PC-3 (cell line): ENCODE results near the gene SMYD3. TPM values are rescaled to one million over a fixed set of nuclear protein-coding genes. Genes with fewer than 3 reads are reported as not detected.

Experiments
- ATAC-seq: fragments of 200-7000 bp; cut with Tn5 transposase; 2 replicates; pipeline ENCODE4 v1.9.1; 2020; ENCODE audit warnings: mild to moderate bottlenecking, moderate library complexity
- BruUV-seq: library from RNA; stranded (reverse); fragments of 400-500 nt; replicated peaks from 2 replicates; lab custom pipeline; 2021; lab: Mats Ljungman, UMichigan
- CTCF ChIA-PET: fragments of 300-600 bp; sonication (Branson Sonifier 250); formaldehyde crosslinking; loops from one replicate; lab custom pipeline; 2022; ENCODE audit warnings: antibody characterized with exemption; lab: Charles Lee
- POLR2A ChIA-PET: fragments of 300-600 bp; sonication (Branson Sonifier 250); formaldehyde crosslinking; loops from one replicate; lab custom pipeline; 2022; ENCODE audit warnings: antibody characterized with exemption; ENCODE audit not compliant: unreplicated experiment; lab: Charles Lee
- DNase-seq: peaks from one replicate; pipeline ENCODE4 v3.0.0-alpha.2; 2015
- H2AFZ ChIP-seq: fragments of 300-600 bp; sonication (generic); 2 replicates; pipeline ENCODE4 v1.6.0; 2016; ENCODE audit warnings: antibody characterized with exemption, low read length
- H3F3A ChIP-seq: fragments of 300-600 bp; sonication (generic); one replicate; pipeline ENCODE4 v1.6.0; 2017; ENCODE audit warnings: antibody characterized with exemption, low read length, control low read depth, mild to moderate bottlenecking; ENCODE audit not compliant: unreplicated experiment
- H3K27ac ChIP-seq: fragments of 300-600 bp; sonication (generic); 2 replicates; pipeline ENCODE4 v1.5.1; 2016; ENCODE audit warnings: mild to moderate bottlenecking, low read length
- H3K27me3 ChIP-seq: fragments of 300-600 bp; sonication (generic); 2 replicates; pipeline ENCODE4 v1.6.1; 2016; ENCODE audit warnings: low read length, mixed read lengths
- H3K36me3 ChIP-seq: fragments of 300-600 bp; sonication (generic); 2 replicates; pipeline ENCODE4 v1.6.1; 2016; ENCODE audit warnings: low read depth, mixed run types, low read length, mixed read lengths
- H3K4me1 ChIP-seq: fragments of 300-600 bp; sonication (generic); 2 replicates; pipeline ENCODE4 v1.5.1; 2016; ENCODE audit warnings: low read length; ENCODE audit not compliant: insufficient read depth
- H3K4me2 ChIP-seq: fragments of 300-600 bp; sonication (generic); 2 replicates; pipeline ENCODE4 v1.6.0; 2016; ENCODE audit warnings: low read length
- H3K4me3 ChIP-seq: fragments of 300-600 bp; sonication (generic); 2 replicates; pipeline ENCODE4 v1.5.1; 2016; ENCODE audit warnings: mild to moderate bottlenecking, low read length, mixed read lengths
- H3K79me2 ChIP-seq: fragments of 300-600 bp; sonication (generic); 2 replicates; pipeline ENCODE4 v1.6.1; 2017; ENCODE audit warnings: low read length, mixed read lengths
- H3K9ac ChIP-seq: fragments of 300-600 bp; sonication (generic); 2 replicates; pipeline ENCODE4 v1.6.0; 2016; ENCODE audit warnings: mild to moderate bottlenecking, low read length
- H3K9me2 ChIP-seq: fragments of 300-600 bp; sonication (generic); replicated peaks from 2 replicates; pipeline ENCODE4 v1.6.1; 2016; ENCODE audit warnings: mixed run types, low read length, mixed read lengths
- H3K9me3 ChIP-seq: fragments of 300-600 bp; sonication (generic); 2 replicates; pipeline ENCODE4 v1.6.1; 2016; ENCODE audit warnings: low read length, mixed read lengths
- H4K20me1 ChIP-seq: fragments of 300-600 bp; sonication (generic); 2 replicates; pipeline ENCODE4 v1.6.1; 2016; ENCODE audit warnings: low read length, mixed read lengths
- EZH2 ChIP-seq: fragments of 300-600 bp; sonication (generic); IDR thresholded peaks from one replicate; pipeline ENCODE4 v1.6.1; 2017; ENCODE audit warnings: antibody characterized with exemption, mild to moderate bottlenecking, low read length; ENCODE audit not compliant: unreplicated experiment
- EZH2phosphoT487 ChIP-seq: fragments of 300-600 bp; sonication (generic); IDR thresholded peaks from 2 replicates; pipeline ENCODE4 v1.6.1; 2018; ENCODE audit warnings: mild to moderate bottlenecking, antibody characterized with exemption, low read length, borderline replicate concordance
- intact Hi-C: fragments of 100-400 bp; cut with micrococcal nuclease; formaldehyde crosslinking; loops from 2 replicates; pipeline ENCODE4 v1.9.0; 2023
- total RNA-seq: library from RNA; depleted of rRNA; stranded (reverse); fragments of >200 nt; gene quantifications from 2 replicates; pipeline ENCODE4 v1.2.3, GENCODE V29; 2014
- TF ChIP-seq, protein P1 (sequence below): fragments of 300-600 bp; sonication (generic); conservative IDR thresholded peaks from 2 replicates; pipeline ENCODE4 v1.5.1; 2017; ENCODE audit warnings: antibody characterized with exemption, low read depth, mild to moderate bottlenecking, low read length

Gene SMYD3
- total RNA-seq, 1 experiment from 2014 or later: 33.0 TPM

DNA sequence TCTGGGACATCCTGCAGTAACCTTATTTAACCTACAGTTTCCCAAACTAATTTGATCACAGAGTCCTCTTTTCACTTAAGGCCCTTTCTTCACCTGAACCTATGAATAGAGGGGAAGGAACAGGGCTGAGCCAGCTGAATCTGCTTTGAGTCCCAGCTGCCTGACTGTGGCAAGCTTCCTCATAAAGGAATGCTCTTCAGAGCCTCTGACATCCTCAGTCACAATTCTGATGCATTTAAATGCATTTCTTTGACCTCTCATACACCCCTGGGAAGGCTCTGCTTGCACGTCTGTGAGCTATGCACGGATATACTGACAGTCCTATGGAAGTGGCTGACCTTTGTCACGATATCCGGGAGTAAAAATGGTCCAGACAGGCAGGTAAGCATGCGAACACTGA lies 673.1 kb downstream of the SMYD3 start:
- Histone ChIP-seq H4K20me1 (no peaks in the 10 kb centered on the region), H3K27ac (no peak overlapping the region), H3K9me3 (no peaks in the 10 kb centered on the region), H3K79me2 (no peaks in the 10 kb centered on the region), H3K27me3 (no peaks in the 10 kb centered on the region), H3K4me1 (peaks cover 9% of the 10 kb centered on the region), H3K4me3 (no peak overlapping the region), H3F3A (no peaks in the 10 kb centered on the region), H3K4me2 (no peak overlapping the region), H3K9ac (no peak overlapping the region), H3K9me2 (no peaks in the 10 kb centered on the region), H3K36me3 (no peaks in the 10 kb centered on the region), H2AFZ (no peak overlapping the region)
- BruUV-seq: no TSS peak
- intact Hi-C loops: no loop called here
- POLR2A ChIA-PET: no interaction called here
- TF ChIP-seq EZH2: no peak
- TF ChIP-seq, protein P1, sequence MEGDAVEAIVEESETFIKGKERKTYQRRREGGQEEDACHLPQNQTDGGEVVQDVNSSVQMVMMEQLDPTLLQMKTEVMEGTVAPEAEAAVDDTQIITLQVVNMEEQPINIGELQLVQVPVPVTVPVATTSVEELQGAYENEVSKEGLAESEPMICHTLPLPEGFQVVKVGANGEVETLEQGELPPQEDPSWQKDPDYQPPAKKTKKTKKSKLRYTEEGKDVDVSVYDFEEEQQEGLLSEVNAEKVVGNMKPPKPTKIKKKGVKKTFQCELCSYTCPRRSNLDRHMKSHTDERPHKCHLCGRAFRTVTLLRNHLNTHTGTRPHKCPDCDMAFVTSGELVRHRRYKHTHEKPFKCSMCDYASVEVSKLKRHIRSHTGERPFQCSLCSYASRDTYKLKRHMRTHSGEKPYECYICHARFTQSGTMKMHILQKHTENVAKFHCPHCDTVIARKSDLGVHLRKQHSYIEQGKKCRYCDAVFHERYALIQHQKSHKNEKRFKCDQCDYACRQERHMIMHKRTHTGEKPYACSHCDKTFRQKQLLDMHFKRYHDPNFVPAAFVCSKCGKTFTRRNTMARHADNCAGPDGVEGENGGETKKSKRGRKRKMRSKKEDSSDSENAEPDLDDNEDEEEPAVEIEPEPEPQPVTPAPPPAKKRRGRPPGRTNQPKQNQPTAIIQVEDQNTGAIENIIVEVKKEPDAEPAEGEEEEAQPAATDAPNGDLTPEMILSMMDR: no peak
- no peak for TF ChIP-seq EZH2phosphoT487
- CTCF ChIA-PET: no interaction called here
- ATAC-seq: no peak
- no peak for DNase-seq

DNA sequence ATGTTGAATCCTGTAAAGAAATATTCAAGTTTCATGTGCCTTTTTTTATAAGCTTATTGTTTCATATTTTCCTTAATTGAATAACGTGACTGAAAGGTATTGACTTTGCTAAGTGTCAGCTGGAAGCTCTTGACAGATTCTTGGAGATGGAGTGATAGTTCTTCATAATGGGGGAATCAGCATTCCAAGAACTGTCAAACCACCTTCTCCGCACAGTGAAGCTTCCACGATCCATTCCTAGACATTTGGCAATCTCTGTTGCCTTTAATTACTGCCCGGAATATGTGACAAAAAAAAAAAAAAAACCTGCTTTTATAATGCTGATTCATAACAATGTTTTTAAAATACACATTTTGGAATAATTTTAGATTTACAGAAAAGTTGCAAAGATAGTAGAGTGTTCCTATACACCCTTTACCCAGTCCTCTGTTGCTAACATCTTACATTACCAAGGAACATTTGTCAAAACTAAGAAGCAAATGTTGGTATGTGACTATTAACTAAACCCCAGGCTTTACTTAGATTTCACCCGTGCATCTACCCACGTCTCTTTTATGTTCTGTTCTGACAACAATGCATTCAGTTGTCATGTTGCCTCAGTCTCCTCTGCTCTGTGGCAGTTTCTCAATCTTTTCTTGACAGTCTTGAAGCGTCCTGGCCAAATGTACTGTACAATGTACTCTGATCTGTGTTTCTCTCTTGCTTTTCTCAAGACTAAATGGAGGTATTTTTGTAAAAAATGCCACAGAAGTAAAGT lies 674.1 kb downstream of the SMYD3 start:
- Histone ChIP-seq H3K27me3 (no peaks in the 10 kb centered on the region), H3K36me3 (no peaks in the 10 kb centered on the region), H3K9me3 (no peaks in the 10 kb centered on the region), H3K4me2 (no peak overlapping the region), H3K4me1 (peaks cover 6% of the 10 kb centered on the region), H3K27ac (no peak overlapping the region), H3F3A (no peaks in the 10 kb centered on the region), H4K20me1 (no peaks in the 10 kb centered on the region), H3K79me2 (no peaks in the 10 kb centered on the region), H3K9ac (no peak overlapping the region), H3K4me3 (no peak overlapping the region), H2AFZ (no peak overlapping the region), H3K9me2 (no peaks in the 10 kb centered on the region)
- DNase-seq (no peak), ATAC-seq (no peak)
- intact Hi-C loops: no loop called here
- TF ChIP-seq, protein P1: no peak
- TF ChIP-seq EZH2 (no peak), EZH2phosphoT487 (no peak)
- ChIA-PET POLR2A (no interaction called here), CTCF (no interaction called here)
- BruUV-seq: no TSS peak

DNA sequence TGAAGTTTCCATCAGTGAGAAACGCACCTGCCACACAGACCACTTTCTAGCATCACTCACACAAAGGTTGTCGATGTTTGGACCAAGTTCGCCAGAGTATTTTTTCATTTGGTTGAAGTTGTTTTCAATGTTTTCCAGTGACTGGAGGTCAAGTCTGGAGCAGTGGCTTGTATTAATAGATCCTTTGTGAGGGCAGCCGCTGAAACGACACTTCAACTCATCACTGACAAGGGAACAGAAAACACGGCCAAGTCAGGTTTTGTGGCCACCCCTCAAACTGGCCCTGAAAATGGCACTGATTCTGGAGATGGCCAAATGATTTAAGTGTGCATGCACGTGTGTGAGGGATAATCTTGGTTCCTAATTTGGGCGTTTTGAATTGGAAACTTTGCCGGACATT lies 675.6 kb downstream of the SMYD3 start:
- no peak overlapping the region for H3K27ac ChIP-seq
- H3F3A ChIP-seq: no peaks in the 10 kb centered on the region
- no peaks in the 10 kb centered on the region for H3K27me3 ChIP-seq
- H3K9ac ChIP-seq: no peak overlapping the region
- no peak overlapping the region for H3K4me2 ChIP-seq
- BruUV-seq: no TSS peak
- no peak overlapping the region for H3K4me3 ChIP-seq
- no peaks in the 10 kb centered on the region for H3K79me2 ChIP-seq
- H3K9me3 ChIP-seq: no peaks in the 10 kb centered on the region
- CTCF ChIA-PET: no interaction called here
- H2AFZ ChIP-seq: no peak overlapping the region
- ATAC-seq: no peak
- intact Hi-C loops: no loop called here
- POLR2A ChIA-PET: no interaction called here
- no peaks in the 10 kb centered on the region for H3K36me3 ChIP-seq
- TF ChIP-seq, protein P1: no peak
- no peak for TF ChIP-seq EZH2
- TF ChIP-seq EZH2phosphoT487: no peak
- DNase-seq: no peak
- H3K4me1 ChIP-seq: no peaks in the 10 kb centered on the region
- H4K20me1 ChIP-seq: no peaks in the 10 kb centered on the region
- no peaks in the 10 kb centered on the region for H3K9me2 ChIP-seq
